ENCODE results near the gene ACOT8.

- TF ChIP-seq CTCF (IDR thresholded peaks at IDR 0.05) (no peak), POLR2A (IDR thresholded peaks at IDR 0.05) (no peak)
Observed at GRCh38 chr20:45899046-45899835, 42.0 kb upstream of the ACOT8 start.
